BLaER1 treated with 17β-estradiol and CSF1 and Interleukin-3, amounts not matched to agents 10 nM and 100 nM (cell line): Measurements from ENCODE around the gene LHX4.

Experiments used
- H3K27ac ChIP-seq, 11 experiments: shearing (Covaris generic); formaldehyde crosslinking; 2 replicates each; pipeline ENCODE4 v1.8.1; 2022
- H3K27me3 ChIP-seq, 11 experiments: shearing (Covaris generic); formaldehyde crosslinking; 2 replicates each; pipeline ENCODE4 v1.8.1; 2022
- H3K36me3 ChIP-seq, 11 experiments: shearing (Covaris generic); formaldehyde crosslinking; 2 replicates each; pipeline ENCODE4 v1.8.1; 2022
- H3K4me1 ChIP-seq, 10 experiments: shearing (Covaris generic); formaldehyde crosslinking; 2 replicates each; pipeline ENCODE4 v1.8.1; 2022
- H3K4me2 ChIP-seq, 11 experiments: shearing (Covaris generic); formaldehyde crosslinking; 2 replicates each; pipeline ENCODE4 v1.8.1; 2022
- H3K4me3 ChIP-seq, 10 experiments: shearing (Covaris generic); formaldehyde crosslinking; 2 replicates each; pipeline ENCODE4 v1.8.1; 2022
- H3K9ac ChIP-seq, 11 experiments: shearing (Covaris generic); formaldehyde crosslinking; 2 replicates each; pipeline ENCODE4 v1.8.1; 2022
- H3K9me3 ChIP-seq, 11 experiments: shearing (Covaris generic); formaldehyde crosslinking; replicated peaks in 1 of 11; 2 replicates each; pipeline ENCODE4 v1.8.1; 2022
- H4K20me1 ChIP-seq, 11 experiments: shearing (Covaris generic); formaldehyde crosslinking; 2 replicates each; pipeline ENCODE4 v1.8.1; 2022
- Cebpa-rat ChIP-seq, 11 experiments: shearing (Covaris generic); IDR thresholded peaks; 2 replicates each; pipeline ENCODE4 v1.8.1; 2022

LHX4 gene

GRCh38 chr1:180252638-180253536, 22.8 kb downstream of the LHX4 start:
- Histone ChIP-seq H3K4me1 (peaks cover 0 to 19% (median 15%) of the 10 kb centered on the region in 10 experiments; a peak in 13 of 20 replicates), H3K4me2 (no peak overlapping the region), H3K9me3 (no peaks in the 10 kb centered on the region), H3K36me3 (no peaks in the 10 kb centered on the region), H3K9ac (no peak overlapping the region), H4K20me1 (peaks cover 0 to 16% (median 0%) of the 10 kb centered on the region in 11 experiments; a peak in 6 of 22 replicates), H3K27ac (no peak overlapping the region), H3K4me3 (no peak overlapping the region), H3K27me3 (peaks cover 0 to 24% (median 0%) of the 10 kb centered on the region in 11 experiments; a peak in 6 of 22 replicates)
- TF ChIP-seq Cebpa-rat (IDR thresholded peaks at IDR 0.05) = no peak

- H3K27me3 ChIP-seq = peaks cover 0 to 24% (median 0%) of the 10 kb centered on the region in 11 experiments; a peak in 6 of 22 replicates
- no peak overlapping the region for H3K9ac ChIP-seq
- peaks cover 0 to 19% (median 15%) of the 10 kb centered on the region in 10 experiments; a peak in 13 of 20 replicates for H3K4me1 ChIP-seq
- H3K9me3 ChIP-seq = no peaks in the 10 kb centered on the region
- no peak overlapping the region for H3K27ac ChIP-seq
- H3K36me3 ChIP-seq = no peaks in the 10 kb centered on the region
- no peak overlapping the region for H3K4me3 ChIP-seq
- H3K4me2 ChIP-seq = no peak overlapping the region
- no peak for TF ChIP-seq Cebpa-rat (IDR thresholded peaks at IDR 0.05)
- peaks cover 0 to 16% (median 0%) of the 10 kb centered on the region in 11 experiments; a peak in 6 of 22 replicates for H4K20me1 ChIP-seq
These were observed 23.8 kb downstream of the LHX4 start for GRCh38 chr1:180253585-180254495.

- TF ChIP-seq Cebpa-rat (IDR thresholded peaks at IDR 0.05) = no peak
- H3K36me3 ChIP-seq = no peaks in the 10 kb centered on the region
- peaks cover 0 to 19% (median 15%) of the 10 kb centered on the region in 10 experiments; a peak in 13 of 20 replicates for H3K4me1 ChIP-seq
- peak overlapping the region in 3 of 11 experiments; percentile 1 to 52 (median 37); a peak in 4 of 22 replicates for H3K4me2 ChIP-seq
- H4K20me1 ChIP-seq = peaks cover 0 to 16% (median 0%) of the 10 kb centered on the region in 11 experiments; a peak in 6 of 22 replicates
- H3K27ac ChIP-seq = no peak overlapping the region
- peaks cover 0 to 24% (median 0%) of the 10 kb centered on the region in 11 experiments; a peak in 6 of 22 replicates for H3K27me3 ChIP-seq
- no peak overlapping the region for H3K9ac ChIP-seq
- no peaks in the 10 kb centered on the region for H3K9me3 ChIP-seq
- no peak overlapping the region for H3K4me3 ChIP-seq
These were observed 24.4 kb downstream of the LHX4 start for GRCh38 chr1:180254496-180254819.

- Histone ChIP-seq H3K27ac (no peak overlapping the region), H3K4me2 (peak overlapping the region in 8 of 11 experiments; percentile 1 to 60 (median 30); a peak in 12 of 22 replicates), H3K4me3 (no peak overlapping the region), H3K27me3 (peaks cover 0 to 24% (median 0%) of the 10 kb centered on the region in 11 experiments; a peak in 6 of 22 replicates), H3K9ac (no peak overlapping the region), H4K20me1 (peaks cover 0 to 16% (median 0%) of the 10 kb centered on the region in 11 experiments; a peak in 6 of 22 replicates), H3K9me3 (no peaks in the 10 kb centered on the region), H3K36me3 (no peaks in the 10 kb centered on the region), H3K4me1 (peaks cover 0 to 19% (median 15%) of the 10 kb centered on the region in 10 experiments; a peak in 13 of 20 replicates)
- TF ChIP-seq Cebpa-rat (IDR thresholded peaks at IDR 0.05) = no peak
These were observed 24.8 kb downstream of the LHX4 start for GRCh38 chr1:180254854-180255253.

GRCh38 chr1:180255536-180256340, 25.7 kb downstream of the LHX4 start:
- Histone ChIP-seq H3K36me3 (no peaks in the 10 kb centered on the region), H3K9me3 (no peaks in the 10 kb centered on the region), H3K4me1 (peaks cover 0 to 19% (median 15%) of the 10 kb centered on the region in 10 experiments; a peak in 13 of 20 replicates), H4K20me1 (peaks cover 0 to 20% (median 0%) of the 10 kb centered on the region in 11 experiments; a peak in 6 of 22 replicates), H3K4me2 (peak overlapping the region in 6 of 11 experiments; percentile 14 to 60 (median 42); a peak in 11 of 22 replicates), H3K9ac (no peak overlapping the region), H3K27me3 (peaks cover 0 to 24% (median 0%) of the 10 kb centered on the region in 11 experiments; a peak in 6 of 22 replicates), H3K27ac (no peak overlapping the region), H3K4me3 (no peak overlapping the region)
- TF ChIP-seq Cebpa-rat (IDR thresholded peaks at IDR 0.05) = no peak

- H3K4me1 ChIP-seq = peaks cover 0 to 19% (median 15%) of the 10 kb centered on the region in 10 experiments; a peak in 13 of 20 replicates
- H3K4me3 ChIP-seq = no peak overlapping the region
- no peak for TF ChIP-seq Cebpa-rat (IDR thresholded peaks at IDR 0.05)
- H3K4me2 ChIP-seq = no peak overlapping the region; a peak in 1 of 22 replicates
- H3K27me3 ChIP-seq = peaks cover 0 to 24% (median 0%) of the 10 kb centered on the region in 11 experiments; a peak in 6 of 22 replicates
- no peaks in the 10 kb centered on the region for H3K36me3 ChIP-seq
- H3K27ac ChIP-seq = no peak overlapping the region
- H3K9ac ChIP-seq = no peak overlapping the region
- no peaks in the 10 kb centered on the region for H3K9me3 ChIP-seq
- peaks cover 0 to 16% (median 0%) of the 10 kb centered on the region in 11 experiments; a peak in 6 of 22 replicates for H4K20me1 ChIP-seq
These were observed 26.4 kb downstream of the LHX4 start for GRCh38 chr1:180256341-180257027.

- H3K27me3 ChIP-seq = peaks cover 0 to 24% (median 0%) of the 10 kb centered on the region in 11 experiments; a peak in 6 of 22 replicates
- no peaks in the 10 kb centered on the region for H3K9me3 ChIP-seq
- H3K4me1 ChIP-seq = peaks cover 0 to 19% (median 15%) of the 10 kb centered on the region in 10 experiments; a peak in 13 of 20 replicates
- H4K20me1 ChIP-seq = peaks cover 0 to 16% (median 0%) of the 10 kb centered on the region in 11 experiments; a peak in 6 of 22 replicates
- H3K9ac ChIP-seq = no peak overlapping the region
- H3K4me2 ChIP-seq = no peak overlapping the region
- no peak overlapping the region for H3K27ac ChIP-seq
- no peak for TF ChIP-seq Cebpa-rat (IDR thresholded peaks at IDR 0.05)
- H3K36me3 ChIP-seq = no peaks in the 10 kb centered on the region
- H3K4me3 ChIP-seq = no peak overlapping the region
These were observed 26.9 kb downstream of the LHX4 start for GRCh38 chr1:180257028-180257386.
